ENCODE measurements around the gene PTK6. TPM values are rescaled to one million over a fixed set of nuclear protein-coding genes. Genes with fewer than 3 reads are reported as not detected.

PTK6 gene
- total RNA-seq, 3 donors from 2014 or later (not counting 1 experiment from before 2014, with no cell fraction given) = 0.16 to 0.48 TPM; not detected in 1

DNA sequence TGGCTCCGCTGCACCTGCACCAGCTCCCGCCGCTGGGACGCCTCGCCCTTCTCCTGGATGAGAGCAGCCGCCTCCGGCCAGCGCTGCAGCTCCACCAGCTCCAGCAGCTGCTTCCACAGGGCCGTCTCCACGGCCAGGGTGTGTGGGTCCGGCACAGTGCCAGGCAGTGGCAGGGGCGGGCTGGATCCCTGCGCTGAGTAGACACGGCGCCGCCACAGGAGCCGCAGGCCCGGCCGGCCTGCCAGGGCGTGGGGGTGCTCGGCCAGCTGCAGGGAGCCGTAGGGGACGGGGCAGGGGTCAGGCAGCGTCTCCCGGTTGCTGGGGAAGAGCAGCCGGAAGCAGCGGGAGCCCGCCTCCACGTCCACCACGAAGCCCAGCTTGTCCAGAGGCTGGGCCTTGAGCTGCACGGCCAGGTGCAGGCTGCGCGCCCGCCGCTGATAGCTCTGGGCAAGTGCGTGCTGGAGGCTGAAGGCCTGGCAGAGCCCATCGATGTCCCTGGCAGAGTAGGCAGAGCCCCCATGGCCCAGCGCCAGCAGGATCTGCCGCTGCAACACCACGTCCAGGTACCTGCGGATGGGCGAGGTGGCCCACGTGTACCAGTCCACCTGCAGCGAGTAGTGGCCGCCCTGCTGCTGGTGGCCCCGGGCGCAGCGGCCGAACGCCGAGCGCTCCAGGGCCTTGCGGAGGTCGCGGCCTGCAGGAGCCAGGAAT, 26.2 kb upstream of the PTK6 start:
- Histone ChIP-seq H3K27me3 (ENCODE audit: control insufficient read depth, insufficient read depth, low read length) (no peaks in the 10 kb centered on the region), H3K4me3 (ENCODE audit: low read length) (no peak overlapping the region), H3K9me3 (ENCODE audit: control insufficient read depth, insufficient read depth, low read length) (no peaks in the 10 kb centered on the region), H3K36me3 (ENCODE audit: control insufficient read depth, insufficient read depth, low read length) (peaks cover 34% of the 10 kb centered on the region), H3K4me1 (ENCODE audit: control insufficient read depth, insufficient read depth, low read length) (peaks cover 21% of the 10 kb centered on the region), H3K27ac (ENCODE audit: low read length) (no peak overlapping the region)
- intact Hi-C loops (cut with micrococcal nuclease) = no loop called here
- Mint-ChIP-seq H3K9me3 (no peaks in the 10 kb centered on the region), H3K36me3 (no peaks in the 10 kb centered on the region), H3K4me3 (no peak overlapping the region), H3K27me3 (ENCODE audit: low read depth in 2 of 2) (no peaks in the 10 kb centered on the region), H3K4me1 (peaks cover 15 to 20% of the 10 kb centered on the region in 2 donors), H3K27ac (no peak overlapping the region)
- WGBS (ENCODE audit: insufficient coverage) = 96% methylated on average over 55 of the region's 55 CpGs
- no peak for DNase-seq
- TF ChIP-seq, protein P1, sequence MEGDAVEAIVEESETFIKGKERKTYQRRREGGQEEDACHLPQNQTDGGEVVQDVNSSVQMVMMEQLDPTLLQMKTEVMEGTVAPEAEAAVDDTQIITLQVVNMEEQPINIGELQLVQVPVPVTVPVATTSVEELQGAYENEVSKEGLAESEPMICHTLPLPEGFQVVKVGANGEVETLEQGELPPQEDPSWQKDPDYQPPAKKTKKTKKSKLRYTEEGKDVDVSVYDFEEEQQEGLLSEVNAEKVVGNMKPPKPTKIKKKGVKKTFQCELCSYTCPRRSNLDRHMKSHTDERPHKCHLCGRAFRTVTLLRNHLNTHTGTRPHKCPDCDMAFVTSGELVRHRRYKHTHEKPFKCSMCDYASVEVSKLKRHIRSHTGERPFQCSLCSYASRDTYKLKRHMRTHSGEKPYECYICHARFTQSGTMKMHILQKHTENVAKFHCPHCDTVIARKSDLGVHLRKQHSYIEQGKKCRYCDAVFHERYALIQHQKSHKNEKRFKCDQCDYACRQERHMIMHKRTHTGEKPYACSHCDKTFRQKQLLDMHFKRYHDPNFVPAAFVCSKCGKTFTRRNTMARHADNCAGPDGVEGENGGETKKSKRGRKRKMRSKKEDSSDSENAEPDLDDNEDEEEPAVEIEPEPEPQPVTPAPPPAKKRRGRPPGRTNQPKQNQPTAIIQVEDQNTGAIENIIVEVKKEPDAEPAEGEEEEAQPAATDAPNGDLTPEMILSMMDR (IDR thresholded peaks at IDR 0.05) = no peak
- ATAC-seq = no peak

DNA sequence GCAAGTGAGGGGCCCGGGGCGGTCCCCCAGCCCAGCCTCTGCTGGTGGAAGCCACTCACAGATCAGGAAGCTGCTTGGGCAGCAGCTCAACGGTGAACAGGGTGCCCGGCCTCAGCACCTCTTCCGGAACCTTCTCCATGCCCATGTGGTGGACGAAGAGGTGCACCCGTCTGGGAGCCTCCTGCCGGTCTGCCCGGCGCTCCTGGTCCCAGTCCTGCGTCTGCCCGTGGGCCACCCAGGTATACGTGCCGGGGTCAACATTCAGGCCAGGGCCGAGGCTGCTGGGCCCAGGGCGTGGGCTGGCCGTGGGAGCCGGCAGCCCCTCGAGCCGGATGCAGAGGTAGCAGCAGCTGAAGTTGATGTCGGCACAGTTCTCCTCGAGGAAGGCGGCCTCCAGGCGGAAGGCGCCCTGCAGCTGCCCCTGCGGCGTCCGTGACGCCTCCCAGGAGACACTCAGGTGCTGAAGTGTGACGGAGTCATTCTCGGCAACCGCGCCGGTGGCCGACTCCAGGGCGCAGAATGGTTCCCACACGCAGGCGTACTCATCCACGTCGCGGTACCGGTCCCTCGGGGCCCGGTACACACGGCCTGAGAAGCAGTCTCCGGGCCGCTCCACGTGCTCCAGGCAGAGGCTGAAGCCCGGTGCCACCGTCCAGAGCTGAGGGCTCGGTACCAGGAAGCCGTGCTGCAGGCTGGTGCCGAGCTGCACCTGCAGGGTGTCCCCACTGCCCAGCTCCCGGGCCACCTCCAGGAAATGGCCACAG, 25.5 kb upstream of the PTK6 start:
- WGBS (ENCODE audit: insufficient coverage) = 96% methylated on average over 54 of the region's 54 CpGs
- intact Hi-C loops (cut with micrococcal nuclease) = no loop called here
- ATAC-seq = no peak
- no peaks in the 10 kb centered on the region for H3K36me3 Mint-ChIP-seq
- peaks cover 9 to 13% of the 10 kb centered on the region in 2 donors for H3K4me1 Mint-ChIP-seq
- no peaks in the 10 kb centered on the region for H3K9me3 Mint-ChIP-seq
- Histone ChIP-seq H3K4me1 (ENCODE audit: control insufficient read depth, insufficient read depth, low read length) (peaks cover 14% of the 10 kb centered on the region), H3K27me3 (ENCODE audit: control insufficient read depth, insufficient read depth, low read length) (no peaks in the 10 kb centered on the region), H3K4me3 (ENCODE audit: low read length) (no peak overlapping the region), H3K9me3 (ENCODE audit: control insufficient read depth, insufficient read depth, low read length) (no peaks in the 10 kb centered on the region), H3K27ac (ENCODE audit: low read length) (no peak overlapping the region), H3K36me3 (ENCODE audit: control insufficient read depth, insufficient read depth, low read length) (peaks cover 34% of the 10 kb centered on the region)
- no peaks in the 10 kb centered on the region for H3K27me3 Mint-ChIP-seq (ENCODE audit: low read depth in 2 of 2)
- H3K27ac Mint-ChIP-seq = no peak overlapping the region
- TF ChIP-seq, protein P1 (IDR thresholded peaks at IDR 0.05) = no peak
- DNase-seq = no peak
- no peak overlapping the region for H3K4me3 Mint-ChIP-seq

DNA sequence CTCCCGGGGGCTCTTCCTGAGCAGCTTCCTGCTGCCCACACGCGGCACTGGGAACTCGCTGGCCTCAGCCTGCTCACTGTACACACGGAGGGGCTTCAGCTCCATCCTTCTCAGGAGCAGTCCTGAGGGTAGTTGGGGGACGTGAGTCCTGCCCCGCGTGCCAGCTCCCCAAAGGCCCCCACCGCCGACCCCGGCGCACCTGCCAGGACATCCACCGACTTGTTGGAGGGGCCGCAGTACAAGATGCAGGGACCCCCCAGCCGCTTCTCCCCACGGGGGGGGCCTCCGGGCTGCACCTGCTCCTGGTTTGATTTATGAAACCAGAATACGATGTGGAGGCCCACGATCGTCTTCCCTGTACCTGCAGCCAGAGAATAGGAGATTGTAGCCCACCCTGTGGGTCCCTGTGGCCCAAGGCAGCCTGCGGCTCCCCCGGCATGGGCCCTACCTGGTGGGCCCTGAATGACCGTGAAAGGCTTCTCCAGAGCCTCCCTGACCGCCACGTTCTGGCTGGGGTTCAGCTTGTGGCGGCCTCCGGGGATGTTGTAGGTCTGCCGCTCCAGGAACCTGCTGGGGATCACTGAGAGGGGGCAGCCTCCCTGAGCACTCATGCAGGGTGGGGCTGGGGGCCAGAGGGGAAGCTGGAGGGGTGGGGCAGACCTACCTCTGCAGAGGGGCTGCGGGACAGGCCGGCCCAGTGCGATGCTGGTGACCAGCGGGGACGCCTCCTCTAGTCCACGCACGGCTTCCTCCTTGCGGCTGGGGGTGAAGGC, 24.6 kb upstream of the PTK6 start:
- no peak overlapping the region for H3K4me3 ChIP-seq (ENCODE audit: low read length)
- intact Hi-C loops (cut with micrococcal nuclease) = no loop called here
- H3K9me3 Mint-ChIP-seq = no peaks in the 10 kb centered on the region
- H3K27ac Mint-ChIP-seq = no peak overlapping the region
- H3K36me3 ChIP-seq (ENCODE audit: control insufficient read depth, insufficient read depth, low read length) = peaks cover 34% of the 10 kb centered on the region
- WGBS (ENCODE audit: insufficient coverage) = 93% methylated on average over 36 of the region's 36 CpGs
- TF ChIP-seq, protein P1 (IDR thresholded peaks at IDR 0.05) = no peak
- H3K27me3 Mint-ChIP-seq (ENCODE audit: low read depth in 2 of 2) = no peaks in the 10 kb centered on the region
- no peaks in the 10 kb centered on the region for H3K27me3 ChIP-seq (ENCODE audit: control insufficient read depth, insufficient read depth, low read length)
- H3K4me1 ChIP-seq (ENCODE audit: control insufficient read depth, insufficient read depth, low read length) = peaks cover 5% of the 10 kb centered on the region
- DNase-seq = no peak
- ATAC-seq = no peak
- no peaks in the 10 kb centered on the region for H3K9me3 ChIP-seq (ENCODE audit: control insufficient read depth, insufficient read depth, low read length)
- H3K27ac ChIP-seq (ENCODE audit: low read length) = no peak overlapping the region
- no peaks in the 10 kb centered on the region for H3K36me3 Mint-ChIP-seq
- peaks cover under 1 to 8% of the 10 kb centered on the region in 2 donors for H3K4me1 Mint-ChIP-seq
- no peak overlapping the region for H3K4me3 Mint-ChIP-seq
